Measurements from ENCODE around the gene OASL. TPM values are rescaled to one million over a fixed set of nuclear protein-coding genes. Genes with fewer than 3 reads are reported as not detected.

Gene OASL
- total and polyA plus RNA-seq, 10 donors = 1.9 to 4.8 (median 3.4) TPM

DNA sequence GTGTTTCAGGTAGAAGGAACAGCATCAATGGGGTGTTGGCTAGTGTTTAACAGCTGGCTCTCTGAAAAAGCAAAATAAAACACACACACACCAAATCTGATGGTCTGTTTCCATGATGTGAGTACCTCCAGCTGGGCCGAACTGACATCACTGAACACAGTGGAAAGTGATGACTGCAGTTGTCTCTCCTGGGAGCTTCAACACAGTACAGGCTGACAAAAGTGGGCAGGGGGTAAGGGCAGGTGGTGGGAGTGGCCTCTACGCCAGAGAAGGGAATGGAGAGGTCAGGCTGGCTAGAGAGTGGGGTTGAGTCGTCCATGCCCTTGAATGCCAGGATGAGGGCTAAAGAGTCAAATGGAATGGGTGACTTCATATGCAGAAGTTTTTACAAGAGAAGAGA is 68.7 kb downstream of the OASL start:
- Histone ChIP-seq H3K27me3 (replicated peaks in 1 of 7) (no peaks in the 10 kb centered on the region), H3K36me3 (no peaks in the 10 kb centered on the region), H3K27ac (no peak overlapping the region), H3K4me1 (peaks cover 0 to 16% (median 10%) of the 10 kb centered on the region in 6 donors), H3K9me3 (no peaks in the 10 kb centered on the region), H3K4me3 (no peak overlapping the region)
- TF ChIP-seq POLR2A (IDR thresholded peaks at IDR 0.05) (no peak), POLR2AphosphoS5 (IDR thresholded peaks at IDR 0.05) (no peak)
- TF ChIP-seq, protein P1, sequence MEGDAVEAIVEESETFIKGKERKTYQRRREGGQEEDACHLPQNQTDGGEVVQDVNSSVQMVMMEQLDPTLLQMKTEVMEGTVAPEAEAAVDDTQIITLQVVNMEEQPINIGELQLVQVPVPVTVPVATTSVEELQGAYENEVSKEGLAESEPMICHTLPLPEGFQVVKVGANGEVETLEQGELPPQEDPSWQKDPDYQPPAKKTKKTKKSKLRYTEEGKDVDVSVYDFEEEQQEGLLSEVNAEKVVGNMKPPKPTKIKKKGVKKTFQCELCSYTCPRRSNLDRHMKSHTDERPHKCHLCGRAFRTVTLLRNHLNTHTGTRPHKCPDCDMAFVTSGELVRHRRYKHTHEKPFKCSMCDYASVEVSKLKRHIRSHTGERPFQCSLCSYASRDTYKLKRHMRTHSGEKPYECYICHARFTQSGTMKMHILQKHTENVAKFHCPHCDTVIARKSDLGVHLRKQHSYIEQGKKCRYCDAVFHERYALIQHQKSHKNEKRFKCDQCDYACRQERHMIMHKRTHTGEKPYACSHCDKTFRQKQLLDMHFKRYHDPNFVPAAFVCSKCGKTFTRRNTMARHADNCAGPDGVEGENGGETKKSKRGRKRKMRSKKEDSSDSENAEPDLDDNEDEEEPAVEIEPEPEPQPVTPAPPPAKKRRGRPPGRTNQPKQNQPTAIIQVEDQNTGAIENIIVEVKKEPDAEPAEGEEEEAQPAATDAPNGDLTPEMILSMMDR (IDR thresholded peaks at IDR 0.05 in 8 of 11, conservative IDR thresholded peaks at IDR 0.05 in 3 of 11) = no peak
- WGBS, 5 donors = 77 to 84% (median 79%) methylated on average over 3 of the region's 3 CpGs
- intact Hi-C loops (cut with DNase I; ENCODE audit: low total_unique reads) = loop anchor here (5.0 kb wide), 1 partner anchor 323 kb away; no protein-coding TSS in a partner anchor
- no peak for DNase-seq

Small RNA genes lying within 50 kb of the gene (small RNA-seq; reads per million reads assigned to genes)
- 0 to 0.07 (median 0) reads per million in 4 donors for gene AC079602.2

Other genes starting within 250 kb of the OASL start
- gene SPPL3, start 134.9 kb downstream of the OASL start, total RNA-seq = 10 to 100 TPM; 41.0 to 76.9 (median 47.6) TPM
- 10 to 100 TPM in 2 of 3 donors, 1 to 10 TPM in 1; 9.0 to 13.6 (median 10.7) TPM for gene SPPL3, start 134.9 kb downstream of the OASL start, polyA plus RNA-seq
- not detected for gene HNF1A, start 60.7 kb downstream of the OASL start, total RNA-seq
- gene HNF1A, start 60.7 kb downstream of the OASL start, polyA plus RNA-seq = not detected
- gene C12orf43, start 22.8 kb downstream of the OASL start, total RNA-seq = 10 to 100 TPM in 6 of 7 donors, 1 to 10 TPM in 1; 8.0 to 16.8 (median 13.5) TPM
- gene C12orf43, start 22.8 kb downstream of the OASL start, polyA plus RNA-seq = 10 to 100 TPM in 1 of 3 donors, 1 to 10 TPM in 2; 8.7 to 10.5 (median 9.5) TPM
- gene P2RX7, start 93.6 kb upstream of the OASL start, total RNA-seq = 10 to 100 TPM in 3 of 7 donors, 1 to 10 TPM in 4; 7.7 to 12.3 (median 9.7) TPM
- 1 to 10 TPM; 1.8 to 5.2 (median 3.7) TPM for gene P2RX7, start 93.6 kb upstream of the OASL start, polyA plus RNA-seq
- 10 to 100 TPM; 27.8 to 97.9 (median 35.8) TPM for gene P2RX4, start 170.9 kb upstream of the OASL start, total RNA-seq
- 10 to 100 TPM; 12.0 to 21.5 (median 17.8) TPM for gene P2RX4, start 170.9 kb upstream of the OASL start, polyA plus RNA-seq

All from spleen (tissue), 11 donors.